ENCODE results near the gene MYPOP.

DNA sequence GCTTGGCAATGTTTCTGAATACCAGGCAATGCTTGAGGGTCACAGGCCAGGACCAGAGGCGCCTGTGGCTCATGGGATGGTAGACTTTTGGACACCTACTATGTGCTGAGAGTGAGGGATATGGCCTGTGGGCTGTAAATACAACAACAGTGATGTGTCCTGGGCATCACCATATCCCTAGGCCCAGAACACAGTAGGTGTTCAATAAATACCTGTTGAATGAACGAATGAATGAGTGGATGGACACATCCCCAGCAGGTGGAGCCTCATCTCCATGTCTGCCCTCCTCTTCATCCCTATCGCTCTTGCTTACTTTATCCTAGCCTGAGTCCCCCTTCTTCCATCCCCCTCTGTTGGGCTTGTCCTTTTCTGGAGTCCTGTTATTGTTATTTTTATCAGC lies 28.6 kb upstream of the MYPOP start:
- TF ChIP-seq, protein P1, sequence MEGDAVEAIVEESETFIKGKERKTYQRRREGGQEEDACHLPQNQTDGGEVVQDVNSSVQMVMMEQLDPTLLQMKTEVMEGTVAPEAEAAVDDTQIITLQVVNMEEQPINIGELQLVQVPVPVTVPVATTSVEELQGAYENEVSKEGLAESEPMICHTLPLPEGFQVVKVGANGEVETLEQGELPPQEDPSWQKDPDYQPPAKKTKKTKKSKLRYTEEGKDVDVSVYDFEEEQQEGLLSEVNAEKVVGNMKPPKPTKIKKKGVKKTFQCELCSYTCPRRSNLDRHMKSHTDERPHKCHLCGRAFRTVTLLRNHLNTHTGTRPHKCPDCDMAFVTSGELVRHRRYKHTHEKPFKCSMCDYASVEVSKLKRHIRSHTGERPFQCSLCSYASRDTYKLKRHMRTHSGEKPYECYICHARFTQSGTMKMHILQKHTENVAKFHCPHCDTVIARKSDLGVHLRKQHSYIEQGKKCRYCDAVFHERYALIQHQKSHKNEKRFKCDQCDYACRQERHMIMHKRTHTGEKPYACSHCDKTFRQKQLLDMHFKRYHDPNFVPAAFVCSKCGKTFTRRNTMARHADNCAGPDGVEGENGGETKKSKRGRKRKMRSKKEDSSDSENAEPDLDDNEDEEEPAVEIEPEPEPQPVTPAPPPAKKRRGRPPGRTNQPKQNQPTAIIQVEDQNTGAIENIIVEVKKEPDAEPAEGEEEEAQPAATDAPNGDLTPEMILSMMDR (IDR thresholded peaks at IDR 0.05): no peak
- no peak for TF ChIP-seq POLR2A (IDR thresholded peaks at IDR 0.05)

Data from adrenal gland (tissue), 5 donors.